Nucleus accumbens (tissue), 56 donors: ENCODE data around the gene UMAD1.
A peak's percentile ranks its signal among the peaks of the same experiment; 100 is the strongest.

Source experiments
- DNase-seq, 56 donors: peaks; one replicate each; lab custom pipeline; 2025; lab: John Stamatoyannopoulos, UW

UMAD1 gene

DNA sequence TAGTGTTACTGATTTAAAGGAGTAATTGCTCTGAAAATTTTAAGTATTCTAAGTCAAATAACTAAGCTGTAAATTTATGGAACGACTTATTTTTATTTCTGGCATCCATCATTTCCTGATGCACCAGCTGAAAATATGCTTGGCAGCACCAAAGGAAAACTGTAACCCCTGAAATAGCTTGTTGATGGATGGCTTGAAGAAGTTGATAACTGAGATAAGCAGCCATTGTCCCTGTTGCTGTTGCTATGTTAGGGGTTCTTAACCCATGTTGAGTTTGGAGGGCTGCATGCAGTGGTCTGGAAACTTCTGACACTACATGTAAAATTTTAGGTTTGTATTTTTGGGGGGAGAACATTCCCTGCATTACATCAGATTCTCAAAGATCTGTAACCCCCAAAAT lies 47.2 kb downstream of the UMAD1 start:
- DNase-seq, result no peak

- no peak for DNase-seq
Measured at GRCh38 chr7:7688310-7688709, 47.8 kb downstream of the UMAD1 start.

GRCh38 chr7:7688956-7689355 lies 48.4 kb downstream of the UMAD1 start:
- no peak for DNase-seq

GRCh38 chr7:7693881-7694280 lies 53.3 kb downstream of the UMAD1 start:
- no peak for DNase-seq

GRCh38 chr7:7694542-7694941 lies 54.0 kb downstream of the UMAD1 start:
- no peak for DNase-seq

DNA sequence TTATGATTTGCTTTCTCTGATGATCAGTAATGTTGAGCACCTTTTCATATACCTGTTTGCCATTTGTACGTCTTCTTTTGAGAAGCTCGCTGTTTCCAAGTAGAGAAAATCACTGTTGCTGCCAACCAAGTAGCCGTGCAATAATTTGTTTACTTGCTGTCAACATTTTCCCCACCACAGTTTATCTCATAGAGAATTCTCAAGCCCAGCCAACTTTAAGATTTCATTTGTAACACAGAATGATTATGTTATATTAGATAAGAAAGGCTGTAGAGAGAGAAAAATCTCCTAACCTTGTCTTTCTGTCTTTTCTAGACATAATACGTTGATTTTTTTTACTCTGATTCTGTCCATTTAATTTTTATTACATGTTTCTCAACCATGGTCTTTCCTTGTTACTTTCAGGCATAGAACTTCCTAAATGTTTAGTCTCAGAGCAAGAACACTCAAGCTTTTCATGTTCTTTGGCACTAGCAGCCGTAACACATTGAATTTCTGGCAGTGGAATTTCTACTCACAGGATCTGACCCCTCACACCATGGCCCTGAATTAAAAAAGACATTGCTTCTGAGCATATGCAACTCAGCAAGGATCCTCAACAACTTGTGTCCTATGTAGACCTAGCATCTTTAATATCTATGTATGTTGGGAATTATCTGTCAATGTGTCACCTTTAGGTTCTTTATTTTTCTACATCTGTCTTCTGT lies 54.7 kb downstream of the UMAD1 start:
- peak in 1 of 56 donors; percentile 15 for DNase-seq

DNA sequence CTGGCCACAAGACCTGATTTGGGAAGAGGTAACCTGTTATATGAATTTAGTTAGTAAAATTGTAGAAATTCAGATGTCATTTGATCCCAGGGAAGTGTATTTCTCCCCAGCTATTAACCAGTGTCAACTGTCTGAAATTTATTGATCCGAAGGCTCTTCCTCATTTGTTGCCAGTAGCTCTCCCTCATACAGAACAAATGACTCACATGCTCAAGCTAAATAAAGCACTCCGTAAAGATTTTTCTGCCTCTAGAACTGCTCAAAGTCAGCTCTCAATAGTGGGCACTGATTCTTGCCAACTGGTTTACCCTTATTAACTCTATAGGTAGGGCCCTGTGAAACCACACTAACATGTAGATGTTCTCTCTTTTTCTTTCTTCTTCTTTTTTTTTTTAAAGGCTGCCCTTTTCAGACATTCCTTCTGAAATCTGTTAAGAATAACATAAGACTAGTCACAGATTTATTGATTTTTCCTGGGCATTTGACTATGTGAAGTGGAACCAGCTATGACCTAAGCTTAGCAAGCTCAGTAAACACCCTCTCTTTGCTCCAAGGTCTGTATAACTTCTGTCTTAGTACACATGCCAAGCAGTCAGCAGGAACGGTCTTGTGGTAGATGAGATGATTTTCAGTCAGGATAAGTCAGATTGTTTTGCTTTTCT lies 56.0 kb downstream of the UMAD1 start:
- DNase-seq, result no peak

DNA sequence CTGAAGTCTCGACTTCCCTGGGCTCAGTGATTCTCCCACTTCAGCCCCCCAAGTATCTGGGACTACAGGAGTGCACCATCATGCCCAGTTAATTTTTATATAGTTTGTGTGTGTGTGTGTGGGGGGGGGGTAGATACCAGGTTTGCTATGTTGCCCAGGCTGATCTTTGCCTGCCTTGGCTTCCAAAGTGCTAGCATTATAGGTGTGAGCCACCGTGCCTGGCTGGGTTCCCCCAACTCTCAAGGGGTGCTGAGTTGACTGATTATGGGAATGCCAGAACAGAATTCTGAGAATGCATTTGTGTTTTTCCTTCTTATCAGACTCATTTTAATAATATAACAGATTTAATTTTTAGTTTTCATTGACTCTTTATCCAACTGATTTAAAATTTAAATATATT lies 58.4 kb downstream of the UMAD1 start:
- no peak for DNase-seq

DNA sequence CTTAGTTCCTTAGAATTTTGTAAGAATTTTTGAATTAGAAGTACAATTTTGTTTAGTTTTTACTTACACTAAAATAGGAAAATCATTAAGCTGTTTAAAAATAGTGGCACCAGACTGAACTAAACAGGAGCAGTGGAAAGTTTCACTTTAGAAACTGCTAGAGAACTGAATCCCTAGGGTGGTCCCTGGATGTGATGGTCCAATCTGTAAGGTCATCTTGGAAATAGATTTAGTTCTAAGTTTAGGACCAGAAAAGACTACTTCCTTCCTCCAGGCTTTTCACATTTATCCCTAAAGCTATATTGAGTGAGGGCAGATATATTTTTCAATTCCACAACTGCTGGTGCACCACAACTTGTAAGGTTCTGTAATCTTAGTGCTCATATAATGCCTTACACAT lies 58.8 kb downstream of the UMAD1 start:
- DNase-seq, result no peak

- no peak for DNase-seq
Measured at GRCh38 chr7:7699970-7700369, 59.4 kb downstream of the UMAD1 start.

GRCh38 chr7:7701527-7701926 lies 61.0 kb downstream of the UMAD1 start:
- DNase-seq, result no peak

DNA sequence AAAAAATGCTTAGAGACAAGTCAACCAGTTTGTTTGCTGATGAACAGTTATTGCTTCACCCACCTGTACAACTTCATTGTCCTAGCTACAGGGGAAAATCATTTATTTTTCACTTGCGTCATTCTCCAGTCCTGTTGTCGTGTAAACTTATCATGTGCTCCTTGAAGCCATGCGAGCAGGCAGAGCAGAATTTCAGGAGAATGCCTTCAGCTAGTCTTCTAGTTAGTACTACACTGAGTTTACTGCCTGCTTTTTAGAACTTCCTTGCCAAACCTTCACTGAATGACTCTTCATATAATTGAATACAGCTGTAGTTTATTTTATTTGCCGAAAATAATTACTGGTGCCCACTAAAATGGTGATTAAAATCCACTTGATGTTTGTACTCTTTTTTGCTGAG lies 62.3 kb downstream of the UMAD1 start:
- no peak for DNase-seq

GRCh38 chr7:7703427-7703826 lies 62.9 kb downstream of the UMAD1 start:
- no peak for DNase-seq

- no peak for DNase-seq
Measured at GRCh38 chr7:7704867-7705266, 64.3 kb downstream of the UMAD1 start.

DNA sequence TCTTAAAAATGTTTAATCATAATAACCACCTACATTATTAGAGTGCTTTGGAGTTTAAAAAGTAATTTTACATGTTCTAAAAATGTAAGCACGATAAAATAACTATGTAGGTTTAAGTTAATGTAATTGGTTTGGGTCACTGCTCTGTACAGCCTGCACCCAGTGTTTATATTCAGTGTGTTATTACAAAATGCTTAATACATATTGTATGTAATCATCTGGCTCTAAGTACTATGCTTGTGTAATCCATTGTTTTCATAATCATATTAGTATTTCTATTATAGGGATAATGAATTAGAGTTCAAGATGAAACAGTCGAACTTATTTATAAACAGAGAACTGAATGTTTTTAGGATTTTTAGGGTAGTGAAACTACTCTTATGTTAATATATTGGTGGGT lies 64.8 kb downstream of the UMAD1 start:
- no peak for DNase-seq

GRCh38 chr7:7706101-7706511 lies 65.6 kb downstream of the UMAD1 start:
- no peak for DNase-seq

DNA sequence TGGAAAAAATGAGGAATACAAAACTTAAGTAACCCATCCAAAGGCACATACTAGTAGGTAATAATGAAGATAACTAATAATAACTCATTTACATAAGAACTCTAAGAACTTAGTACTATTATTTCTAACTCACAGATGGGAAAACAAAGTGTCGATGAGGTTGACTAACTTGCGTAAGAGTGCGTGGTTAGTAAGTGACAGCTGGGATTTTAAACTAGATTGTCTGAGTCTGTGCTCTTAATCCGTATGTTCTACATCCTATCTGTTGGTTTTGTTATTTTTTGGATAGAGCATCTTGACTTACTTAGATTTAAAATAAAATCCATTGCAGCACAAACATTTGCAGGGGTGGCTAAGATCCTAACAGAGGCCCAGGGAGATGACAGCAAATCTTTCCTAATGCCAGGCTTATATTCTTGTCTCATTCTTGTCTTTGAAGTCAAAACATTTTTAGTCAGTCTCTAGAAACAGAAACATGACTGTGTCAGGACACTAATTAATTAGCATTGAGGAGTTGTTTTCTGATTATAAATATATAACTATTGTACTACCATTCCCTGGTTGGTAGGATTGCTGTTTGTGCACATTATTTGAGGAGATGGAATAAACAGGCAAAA lies 66.1 kb downstream of the UMAD1 start:
- DNase-seq, result no peak

DNA sequence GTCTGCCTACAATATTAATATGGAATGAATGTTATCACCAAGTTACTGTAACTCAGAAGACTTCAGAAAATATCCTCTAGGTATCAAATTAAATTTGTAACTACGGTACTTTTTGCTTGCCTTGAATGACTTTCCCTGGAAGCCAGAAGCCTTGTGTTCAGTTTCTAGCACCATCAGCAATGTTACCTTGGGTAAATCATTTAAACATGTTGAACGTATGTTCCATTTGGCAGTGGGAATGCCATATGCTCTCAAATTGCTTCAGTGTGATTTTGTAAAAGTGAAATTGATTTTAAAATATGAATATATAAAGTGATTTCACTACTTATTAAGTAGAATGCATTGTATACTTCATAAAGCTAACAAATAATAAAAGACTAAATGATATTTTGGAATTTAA lies 66.7 kb downstream of the UMAD1 start:
- DNase-seq, result no peak

DNA sequence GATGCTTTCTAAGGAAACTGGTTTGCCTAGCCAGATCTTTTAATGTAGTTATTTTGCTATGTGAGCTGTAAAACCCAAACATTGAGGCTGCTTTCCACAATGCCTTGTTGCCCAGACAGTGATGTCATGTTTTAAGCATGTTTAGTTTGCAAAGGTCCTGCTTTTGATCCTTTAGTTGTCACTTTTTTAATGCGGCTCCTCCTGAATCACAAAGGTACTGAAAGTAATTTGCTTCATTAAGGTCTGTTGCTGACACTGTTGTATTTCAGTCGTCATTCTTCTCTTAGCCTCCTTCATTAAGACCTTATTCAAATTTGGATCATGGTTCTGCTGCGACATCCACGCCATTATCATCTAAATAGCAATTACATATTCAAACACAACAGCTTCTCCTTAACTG lies 67.3 kb downstream of the UMAD1 start:
- no peak for DNase-seq

GRCh38 chr7:7709291-7709690 lies 68.7 kb downstream of the UMAD1 start:
- no peak for DNase-seq

- no peak for DNase-seq
Measured at GRCh38 chr7:7710469-7710868, 69.9 kb downstream of the UMAD1 start.

- no peak for DNase-seq
Measured at GRCh38 chr7:7713730-7714129, 73.2 kb downstream of the UMAD1 start.
